HG02981 (cell line): ENCODE data around the gene CEBPG.

Experiments
- ATAC-seq: cut with Tn5 transposase; IDR thresholded peaks from one replicate; pipeline ENCODE4 v1.9.1; 2021; ENCODE audit warnings: mild to moderate bottlenecking, moderate library complexity; ENCODE audit not compliant: unreplicated experiment

The CEBPG gene

DNA sequence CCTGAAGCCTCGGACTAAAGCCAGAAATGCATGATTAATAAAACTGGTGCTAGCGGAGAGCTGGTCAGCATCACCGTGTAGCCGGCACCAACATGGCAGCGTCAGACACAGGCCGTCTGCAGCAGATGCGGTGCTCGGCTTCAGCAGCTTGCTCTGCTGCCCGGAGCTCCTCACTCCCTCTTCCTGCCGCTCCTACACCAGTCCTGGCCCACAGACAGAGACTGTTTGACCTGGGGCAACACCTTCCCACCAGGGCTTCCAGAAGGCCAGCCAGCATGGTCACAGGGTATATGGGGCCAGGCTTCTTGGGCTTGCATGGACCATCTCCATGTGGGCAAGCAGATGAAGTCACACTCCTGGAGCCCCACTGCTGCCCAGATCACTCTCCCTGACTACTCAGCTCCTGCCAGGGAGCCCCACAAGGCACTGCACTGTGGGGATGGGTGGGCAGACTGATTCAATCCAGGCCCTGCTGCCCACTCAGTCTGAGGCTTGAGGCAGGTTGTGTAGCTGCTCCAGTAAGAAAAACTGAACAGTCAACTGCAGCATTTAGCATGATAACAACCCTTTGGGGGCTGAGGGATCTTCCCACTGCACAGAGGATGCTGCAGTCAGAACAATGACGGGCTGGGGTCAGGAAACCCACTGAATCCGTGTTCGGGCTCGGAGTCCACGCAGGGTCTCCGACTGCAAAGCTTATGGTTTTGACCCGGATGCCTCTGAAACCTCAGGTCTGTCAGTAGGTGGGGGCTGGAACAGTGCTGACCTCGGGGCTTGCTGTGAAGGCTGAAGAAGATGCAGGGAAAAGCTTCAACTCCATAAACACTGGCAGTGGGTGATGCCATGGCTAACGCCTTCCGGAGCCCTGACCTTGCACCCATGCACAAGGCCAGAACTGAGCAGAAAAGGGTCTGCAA is 45.6 kb downstream of the CEBPG start:
- no peak for ATAC-seq

DNA sequence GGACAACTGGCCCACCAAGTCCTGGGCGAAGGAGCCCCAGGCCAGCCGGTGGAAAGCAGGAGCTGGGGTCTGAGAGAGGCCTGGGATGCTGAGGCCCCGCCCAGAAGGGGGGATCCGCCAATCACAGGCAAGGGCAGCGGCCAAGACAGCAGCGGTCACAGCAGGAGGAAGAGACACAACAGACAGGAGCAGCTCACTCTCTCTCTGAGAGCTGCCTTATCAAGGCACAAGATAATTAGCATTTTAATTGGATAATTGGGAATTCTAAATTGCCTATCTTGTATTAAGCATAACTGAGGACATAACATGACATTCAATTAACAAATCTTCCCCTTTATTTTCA is 46.2 kb downstream of the CEBPG start:
- no peak for ATAC-seq

DNA sequence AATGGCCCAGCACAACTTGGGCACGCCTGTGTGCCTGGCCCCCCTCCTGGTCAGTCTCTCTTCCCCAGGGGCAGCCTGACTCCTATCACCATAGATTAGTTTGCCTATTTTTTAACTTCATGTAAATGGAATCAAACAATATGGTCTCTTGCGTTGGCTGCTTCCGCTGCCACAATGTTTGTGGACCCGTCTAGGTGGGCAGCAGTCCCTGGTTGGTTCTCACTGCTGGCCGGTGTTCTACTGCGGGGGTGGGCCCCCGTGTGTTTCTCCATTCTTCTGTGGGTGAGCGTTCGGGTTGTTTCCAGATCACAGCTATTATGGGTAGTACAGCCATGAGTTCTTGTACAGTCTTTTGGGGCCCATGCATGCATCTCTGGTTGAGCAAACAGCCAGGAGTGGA is 47.3 kb downstream of the CEBPG start:
- no peak for ATAC-seq

DNA sequence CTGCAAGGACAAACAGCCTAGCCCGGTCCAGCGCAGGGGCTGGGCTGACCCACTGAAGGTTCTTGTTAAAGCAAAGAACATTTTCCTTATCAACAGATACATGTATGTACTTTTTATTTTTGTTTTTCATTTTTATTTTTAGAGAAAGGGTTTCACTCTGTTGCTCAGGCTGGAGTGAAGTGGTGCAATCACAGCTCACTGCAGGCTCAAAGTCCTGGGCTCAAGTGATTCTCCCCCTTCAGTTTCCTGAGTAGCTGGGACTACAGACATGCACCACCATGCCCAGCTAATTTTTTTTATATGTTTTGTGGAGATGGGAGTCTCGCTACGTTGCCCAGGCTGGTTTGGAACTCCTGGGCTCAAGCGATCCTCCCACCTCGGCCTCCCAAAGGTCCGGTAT is 47.9 kb downstream of the CEBPG start:
- ATAC-seq = no peak

DNA sequence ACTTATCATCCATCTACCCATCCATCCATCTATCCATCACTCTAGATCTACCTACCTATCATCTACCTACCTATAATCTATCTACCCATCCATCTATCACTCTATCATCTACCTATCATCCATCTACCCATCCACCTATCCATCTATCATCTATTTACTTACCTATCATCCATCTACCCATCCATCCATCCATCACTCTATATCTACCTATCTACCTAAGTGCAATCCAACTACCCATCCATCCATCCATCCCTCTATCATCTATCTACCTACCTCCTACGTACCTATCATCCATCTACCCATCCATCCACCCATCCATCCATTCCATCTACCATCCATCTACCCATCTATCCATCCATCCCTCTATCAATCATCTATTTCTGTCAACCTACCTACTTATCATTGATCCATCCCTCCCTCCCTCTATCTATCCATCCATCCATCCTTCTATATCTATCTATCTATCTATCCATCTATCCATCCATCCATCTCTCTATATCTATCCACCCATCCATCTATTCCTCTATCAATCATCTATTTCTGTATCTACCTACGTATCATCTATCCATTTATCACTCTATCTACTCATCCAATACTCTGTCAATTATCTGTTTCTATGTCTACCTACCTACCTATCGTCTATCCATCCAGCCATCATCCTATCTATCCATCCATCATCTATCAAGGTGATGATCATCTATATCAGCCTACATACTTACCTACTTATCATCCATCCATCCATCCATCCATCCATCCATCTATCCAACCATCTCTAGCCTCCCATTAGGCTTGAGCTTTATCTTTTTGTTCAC is 49.1 kb downstream of the CEBPG start:
- ATAC-seq = no peak

DNA sequence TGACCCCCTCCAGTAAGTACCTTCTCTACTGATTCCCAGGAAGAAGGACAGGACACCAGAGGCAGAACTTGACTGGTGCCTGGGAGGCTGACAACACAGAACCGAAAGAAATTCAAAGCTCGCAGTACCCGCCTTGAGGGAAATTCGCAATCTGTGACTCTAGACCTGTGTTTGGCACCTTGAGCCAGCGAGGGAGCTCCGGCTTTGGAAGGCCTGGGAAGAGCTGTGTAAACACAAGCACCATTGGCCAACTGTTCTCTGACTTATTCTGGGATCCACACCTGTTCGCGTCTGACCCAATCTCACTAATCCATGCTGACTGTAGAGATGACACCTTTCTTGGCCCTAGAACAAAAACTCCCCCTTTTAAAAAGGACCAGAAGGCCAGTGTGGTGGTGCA is 50.7 kb downstream of the CEBPG start:
- ATAC-seq = no peak

DNA sequence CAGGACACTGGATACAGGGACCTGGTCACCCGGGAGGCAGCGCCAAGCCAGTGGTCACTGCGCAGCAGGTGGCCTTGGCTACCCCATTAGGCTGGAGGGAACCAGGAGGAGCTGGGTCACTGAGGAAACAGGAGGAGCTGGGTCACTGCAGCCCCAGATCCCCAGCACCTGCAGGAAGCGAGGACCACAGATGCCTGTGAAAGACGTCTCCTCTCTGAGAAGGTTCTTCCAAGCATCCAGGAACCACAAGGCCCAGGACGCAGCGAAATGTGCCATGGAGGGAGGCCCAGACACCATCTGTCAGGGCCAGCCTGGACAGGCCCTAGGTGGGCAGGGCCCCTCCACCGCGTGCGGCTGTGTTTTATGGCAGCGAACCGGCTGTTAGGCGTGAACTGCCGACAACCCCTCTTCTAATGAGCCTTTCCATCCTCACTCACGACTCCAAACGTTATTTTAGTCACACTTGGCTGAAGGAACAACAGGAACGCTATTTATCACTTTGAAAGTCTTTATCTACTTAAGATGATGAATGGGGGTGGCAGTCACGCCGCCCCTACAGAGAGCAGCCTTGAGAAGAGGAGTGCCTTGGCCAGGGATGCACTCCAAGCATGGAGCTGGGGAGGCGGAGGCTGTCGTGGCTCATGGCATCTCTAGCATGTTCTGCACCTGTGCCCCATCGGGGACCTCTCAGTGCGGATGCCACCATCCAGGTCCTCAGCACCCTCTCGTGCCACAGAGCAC is 53.3 kb downstream of the CEBPG start:
- ATAC-seq = no peak

DNA sequence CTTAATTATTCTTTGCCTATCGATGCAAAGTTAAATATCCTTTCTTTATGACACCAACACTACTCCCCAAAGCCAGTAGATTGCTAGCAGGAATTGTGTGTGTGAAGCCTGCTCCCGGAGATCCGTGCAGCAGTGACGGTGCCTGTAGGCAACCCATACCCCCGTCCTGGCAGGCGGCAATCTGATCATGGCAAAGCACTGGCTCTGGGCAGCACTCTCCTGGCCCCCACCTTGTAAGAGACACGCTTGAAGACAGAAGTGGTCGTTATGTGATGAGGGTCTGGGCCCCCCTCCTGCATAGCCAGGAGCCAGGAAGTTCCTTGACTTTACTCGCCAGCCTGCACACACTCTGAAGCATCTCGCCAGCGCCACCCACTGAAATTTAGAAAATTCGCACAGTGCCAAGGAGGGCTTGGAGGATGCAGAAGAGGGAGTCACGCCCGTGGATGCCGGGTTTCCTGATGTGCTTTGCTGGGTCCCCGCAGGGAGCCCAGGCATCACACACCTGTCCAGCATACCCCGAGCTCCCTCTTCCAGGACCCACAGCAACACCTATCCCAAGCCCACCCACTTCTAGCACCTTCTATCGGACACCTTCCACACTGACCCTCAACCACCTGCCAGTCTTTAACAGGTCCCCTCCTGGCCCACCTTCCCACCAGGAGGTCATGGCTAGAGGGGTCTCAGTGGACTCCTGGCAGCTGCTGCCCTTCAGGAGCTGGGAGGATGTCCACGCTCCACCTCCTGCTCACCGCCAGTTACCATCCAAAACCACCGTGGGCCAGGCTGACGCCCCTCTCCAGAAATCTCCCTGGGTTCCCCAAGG is 54.5 kb downstream of the CEBPG start:
- no peak for ATAC-seq

DNA sequence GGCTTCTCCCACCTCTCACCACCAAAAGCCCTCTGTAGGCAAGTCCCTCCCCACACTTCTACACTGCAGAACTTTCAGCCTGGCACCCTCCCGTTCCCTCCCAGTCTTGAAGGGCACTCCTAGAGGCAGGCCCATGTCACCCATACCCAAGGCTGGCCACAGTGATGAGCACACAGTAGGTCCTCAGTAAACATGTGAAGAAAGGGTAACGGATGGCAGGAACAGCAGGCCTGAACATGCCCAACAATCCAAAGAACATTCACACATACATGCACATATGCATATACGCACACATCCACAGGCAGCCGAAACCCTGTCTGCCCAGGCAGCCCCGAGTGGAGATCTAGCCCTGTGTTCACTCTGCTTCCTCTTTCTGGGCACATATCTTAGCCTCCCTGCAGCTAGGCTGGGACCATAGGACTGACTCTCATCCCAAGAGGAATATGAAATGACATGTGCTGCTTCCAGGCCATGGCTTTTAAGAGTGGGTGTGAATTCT is 55.2 kb downstream of the CEBPG start:
- ATAC-seq = no peak

DNA sequence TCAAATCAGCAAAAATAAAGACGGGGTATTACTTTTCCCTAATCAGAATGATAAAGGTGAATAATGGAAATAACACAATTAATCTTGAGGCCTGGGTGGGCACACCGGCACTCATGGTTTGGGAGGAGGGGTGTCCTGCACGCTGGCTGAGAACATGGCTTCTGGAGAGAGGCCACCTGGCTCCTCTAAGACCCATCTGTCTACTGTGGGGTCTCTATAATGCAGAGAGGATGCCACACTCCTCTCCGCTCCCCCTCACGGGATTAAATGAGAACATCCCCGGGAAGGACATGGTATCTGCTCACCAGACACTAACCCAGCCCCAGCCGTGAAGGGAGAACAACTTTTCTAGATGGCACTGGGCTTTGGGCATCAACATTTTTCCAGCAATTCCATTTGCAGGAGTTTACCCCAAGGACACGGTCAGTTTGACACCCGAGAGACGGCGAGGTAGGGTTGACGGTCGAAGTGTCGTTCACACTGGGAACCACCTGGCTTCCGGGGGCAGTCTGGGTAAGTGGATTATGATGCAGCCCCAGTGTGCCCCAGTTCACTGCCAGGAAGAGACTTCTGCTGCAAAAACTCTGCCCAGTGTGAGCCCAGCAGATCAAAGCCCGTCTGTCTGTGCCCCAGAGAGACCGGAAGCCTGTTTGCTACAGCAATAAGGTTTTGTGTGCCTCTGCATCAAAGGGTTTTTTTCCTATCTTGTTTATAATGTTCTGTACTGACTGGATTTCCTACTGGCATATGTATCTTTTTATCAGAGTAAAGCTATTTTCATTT is 56.6 kb downstream of the CEBPG start:
- ATAC-seq = no peak

DNA sequence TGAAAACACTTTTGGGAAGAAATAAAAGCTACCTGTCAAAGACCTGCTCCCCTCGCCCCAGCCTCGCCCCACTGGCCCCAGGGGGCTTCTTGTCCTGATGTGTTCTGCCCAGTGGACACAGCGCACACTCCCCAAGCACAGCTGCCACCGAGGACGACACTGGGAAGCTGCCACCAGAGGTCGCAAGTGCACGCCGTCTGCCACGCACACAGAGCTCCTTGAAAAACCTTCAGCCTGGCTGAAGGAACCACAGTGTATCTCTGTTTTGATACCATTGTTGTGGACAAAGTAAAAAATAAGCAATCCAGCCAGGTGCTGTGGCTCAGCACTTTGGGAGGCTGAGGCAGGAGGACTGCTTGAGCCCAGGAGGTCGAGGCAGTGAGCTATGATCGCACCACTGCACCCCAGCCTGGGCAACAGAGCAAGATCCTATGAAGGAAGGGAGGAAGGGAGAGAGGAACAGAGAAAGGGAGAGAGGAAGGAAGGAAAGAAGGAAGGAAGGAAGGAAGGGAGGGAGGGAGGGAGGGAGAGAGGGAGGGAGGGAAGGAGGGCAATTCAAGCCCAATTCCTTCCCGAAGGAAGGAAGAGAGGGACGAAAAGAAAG is 57.3 kb downstream of the CEBPG start:
- no peak for ATAC-seq

DNA sequence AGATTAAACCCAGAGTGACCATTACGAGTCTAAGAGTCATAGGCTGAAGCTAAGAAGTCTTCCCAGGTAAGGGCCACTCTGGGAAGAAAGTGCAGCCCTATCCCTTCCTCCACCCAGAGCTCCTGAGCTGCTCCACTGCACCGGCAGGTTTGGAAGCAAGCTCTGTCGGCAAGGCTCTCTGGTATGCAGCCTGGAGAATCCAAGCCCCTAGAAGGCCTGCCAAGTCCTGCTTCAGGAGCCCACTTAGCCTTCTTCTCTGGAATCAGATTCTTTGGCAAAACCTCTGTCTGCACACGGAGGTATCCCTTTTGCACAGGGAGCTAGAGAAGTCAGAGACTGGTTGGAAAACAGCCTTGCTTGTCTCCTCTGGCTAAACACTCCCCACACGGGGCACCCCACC is 58.5 kb downstream of the CEBPG start:
- ATAC-seq = no peak
